HepG2 (cell line): ENCODE results near the gene ANO9. TPM values are rescaled to one million over a fixed set of nuclear protein-coding genes. Genes with fewer than 3 reads are reported as not detected.
A peak's percentile ranks its signal among the peaks of the same experiment; 100 is the strongest.

ENCODE experiments used
- ELF1 ChIP-seq: sonication (generic); formaldehyde crosslinking; IDR thresholded peaks from 2 replicates; pipeline ENCODE4 v1.4.0; 2020; ENCODE audit warnings: missing genetic modification reagents
- ELF3 ChIP-seq: IDR thresholded peaks from 2 replicates; pipeline ENCODE4 v1.6.1; 2016; ENCODE audit warnings: missing genetic modification reagents, missing compliant biosample characterization
- ETV5 ChIP-seq: IDR thresholded peaks from 2 replicates; pipeline ENCODE4 v1.6.1; 2018; ENCODE audit warnings: missing biosample characterization, missing genetic modification reagents, inconsistent platforms, borderline replicate concordance
- HMGXB4 ChIP-seq, 2 experiments: sonication (generic) in 1 of 2; formaldehyde crosslinking in 1 of 2; IDR thresholded peaks; 2 replicates each; pipeline versions ENCODE4 v1.4.0 to v1.6.1; 2018 to 2020; ENCODE audit warnings: missing genetic modification reagents in 2 of 2, borderline replicate concordance in 1 of 2, low read depth in 1 of 2, mild to moderate bottlenecking in 1 of 2, missing biosample characterization in 1 of 2
- IKZF5 ChIP-seq: IDR thresholded peaks from 2 replicates; pipeline ENCODE4 v1.6.1; 2018; ENCODE audit warnings: missing genetic modification reagents, mild to moderate bottlenecking, missing compliant biosample characterization
- NR2F6 ChIP-seq, 2 experiments: IDR thresholded peaks; 2 replicates each; pipeline ENCODE4 v1.6.1; 2016; ENCODE audit warnings: antibody characterized with exemption in 1 of 2, mild to moderate bottlenecking in 1 of 2
- PAXIP1 ChIP-seq: sonication (generic); formaldehyde crosslinking; conservative IDR thresholded peaks from 2 replicates; pipeline ENCODE4 v1.4.0; 2020; ENCODE audit warnings: mild to moderate bottlenecking, missing genetic modification reagents, moderate library complexity
- SETDB1 ChIP-seq: sonication (generic); formaldehyde crosslinking; IDR thresholded peaks from 2 replicates; pipeline ENCODE4 v1.5.1; 2020; ENCODE audit warnings: missing genetic modification reagents, mild to moderate bottlenecking, borderline replicate concordance
- TERF1 ChIP-seq: sonication (generic); formaldehyde crosslinking; IDR thresholded peaks from 2 replicates; pipeline ENCODE4 v1.8.0; 2022; ENCODE audit warnings: mild to moderate bottlenecking, missing genetic modification reagents, moderate library complexity
- THAP11 ChIP-seq: IDR thresholded peaks from 2 replicates; pipeline ENCODE4 v1.6.1; 2016; ENCODE audit warnings: missing biosample characterization, missing genetic modification reagents
- XBP1 ChIP-seq: sonication (generic); formaldehyde crosslinking; IDR thresholded peaks from 2 replicates; pipeline ENCODE4 v1.5.0; 2020; ENCODE audit warnings: missing genetic modification reagents
- YEATS2 ChIP-seq: sonication (generic); formaldehyde crosslinking; IDR thresholded peaks from 2 replicates; pipeline ENCODE4 v1.4.0; 2020; ENCODE audit warnings: missing genetic modification reagents, borderline replicate concordance
- ZBTB4 ChIP-seq: sonication (generic); formaldehyde crosslinking; IDR thresholded peaks from 2 replicates; pipeline ENCODE4 v1.4.0; 2020; ENCODE audit warnings: missing genetic modification reagents, mild to moderate bottlenecking, borderline replicate concordance
- polyA plus RNA-seq, 8 experiments: library from polyadenylated mRNA; depleted of rRNA in 3 of 8; stranded (reverse) in 7 of 8; unstranded in 1 of 8; fragments of >200 nt; fragmentation: Illumina TruSeq in 4 of 8; extraction: Trizol in 4 of 8; gene quantifications; 2 replicates each; pipeline versions ENCODE4 v1.2.1 to v1.2.3, GENCODE V29; 2011 to 2016; ENCODE audit warnings: low read depth in 4 of 8, missing spikeins in 1 of 8, mixed read lengths in 1 of 8; ENCODE audit not compliant: insufficient read depth in 1 of 8
- total RNA-seq, 5 experiments: library from RNA; depleted of rRNA; stranded (reverse); fragments of >200 nt; fragmentation: Illumina TruSeq; extraction: Trizol; gene quantifications; 2 replicates each; pipeline ENCODE4 v1.2.3, GENCODE V29; 2016; ENCODE audit warnings: low read depth in 1 of 5

The ANO9 gene
- total and polyA plus RNA-seq, 2 of the 13 experiments (the other 11 are each of a cell fraction or from before 2014, with no cell fraction given) = 8.9 to 14.3 TPM

- peak; percentile 72 for TF ChIP-seq ELF3 (CRISPR knock-in tag)
- peak; percentile 49; the same call in 1 of the 2 replicates for TF ChIP-seq NR2F6 (IDR thresholded peaks at IDR 0.05)
- TF ChIP-seq NR2F6 (CRISPR knock-in tag; IDR thresholded peaks at IDR 0.05) = no peak; the same call in 1 of the 2 replicates
- TF ChIP-seq IKZF5 (CRISPR knock-in tag) = peak; percentile 54; the same call in 1 of the 2 replicates
- peak; percentile 29; the same call in 1 of the 2 replicates for TF ChIP-seq ETV5 (CRISPR knock-in tag)
- TF ChIP-seq YEATS2 (CRISPR knock-in tag) = 0 out of 2 replicates have a peak, but pooled peaks have one; percentile 16
- 0 out of 2 replicates have a peak, but pooled peaks have one; percentile 47 for TF ChIP-seq TERF1 (CRISPR knock-in tag)
- TF ChIP-seq ELF1 (CRISPR knock-in tag) = peak; percentile 63; the same call in 1 of the 2 replicates
- no peak for TF ChIP-seq SETDB1
- TF ChIP-seq HMGXB4 (CRISPR knock-in tag; IDR thresholded peaks at IDR 0.05; ENCODE audit: borderline replicate concordance in 1 of 2, low read depth in 1 of 2) = peak in 1 of 2 experiments; percentile 30; a peak in 1 of 4 replicates
- no peak for TF ChIP-seq XBP1 (CRISPR knock-in tag)
- TF ChIP-seq ZBTB4 = peak; percentile 77; the same call in 1 of the 2 replicates
- TF ChIP-seq THAP11 (CRISPR knock-in tag) = 0 out of 2 replicates have a peak, but pooled peaks have one; percentile 16
- TF ChIP-seq PAXIP1 (CRISPR knock-in tag) = peak; percentile 83
Measured at GRCh38 chr11:373716-374551, 67.9 kb downstream of the ANO9 start (continued).
